Stimulated activated CD8-positive, alpha-beta memory T cell treated with anti-CD3 and anti-CD28 coated beads, Interleukin-15, amount 100 ng/mL, for 24 hours (primary cell): ENCODE results near the gene TMPO.
A peak's percentile ranks its signal among the peaks of the same experiment; 100 is the strongest.
"Not testable (repeated sequence)": the region's sequence is repeated elsewhere in the genome, so short reads cannot be mapped to it uniquely, and the experiment has no call there.

ENCODE experiments used
- DNase-seq: peaks from one replicate; pipeline ENCODE4 v3.0.0-alpha.2; 2020; ENCODE audit warnings: low read depth

TMPO gene

GRCh38 chr12:98515287-98516110 lies at the start of gene TMPO:
TMPO (plus strand) TSS chr12:98515590; CDS start chr12:98515868, 278 bp downstream.
- DNase-seq, result peak; percentile 91

GRCh38 chr12:98465950-98466602 lies 49.3 kb upstream of the TMPO start:
- DNase-seq, result no peak

- no peak for DNase-seq
Measured at GRCh38 chr12:98466640-98467400, 48.6 kb upstream of the TMPO start.

- no peak for DNase-seq
Measured at GRCh38 chr12:98469109-98469508, 46.3 kb upstream of the TMPO start.

GRCh38 chr12:98470469-98471082 lies 44.8 kb upstream of the TMPO start:
- DNase-seq, result no peak

GRCh38 chr12:98471085-98471484 lies 44.3 kb upstream of the TMPO start:
- no peak for DNase-seq

- DNase-seq, result no peak
Measured at GRCh38 chr12:98475565-98475908, 39.9 kb upstream of the TMPO start.

- DNase-seq, result no peak
Measured at GRCh38 chr12:98478606-98479005, 36.8 kb upstream of the TMPO start.

GRCh38 chr12:98483621-98484503 lies 31.5 kb upstream of the TMPO start:
- no peak for DNase-seq

- no peak for DNase-seq
Measured at GRCh38 chr12:98485792-98486340, 29.5 kb upstream of the TMPO start.

- DNase-seq, result not testable (repeated sequence)
Measured at GRCh38 chr12:98488416-98488815, 27.0 kb upstream of the TMPO start.

GRCh38 chr12:98489176-98489575 lies 26.2 kb upstream of the TMPO start:
- no peak for DNase-seq

GRCh38 chr12:98490501-98491453 lies 24.6 kb upstream of the TMPO start:
- peak; percentile 52 for DNase-seq

- DNase-seq, result no peak
Measured at GRCh38 chr12:98492580-98493140, 22.7 kb upstream of the TMPO start.

- not testable (repeated sequence) for DNase-seq
Measured at GRCh38 chr12:98501266-98501629, 14.1 kb upstream of the TMPO start.

GRCh38 chr12:98503342-98503591 lies 12.1 kb upstream of the TMPO start:
- peak; percentile 75 for DNase-seq

GRCh38 chr12:98503592-98504367 lies 11.6 kb upstream of the TMPO start:
- peak; percentile 95 for DNase-seq

- DNase-seq, result no peak
Measured at GRCh38 chr12:98504368-98504617, 11.1 kb upstream of the TMPO start.

GRCh38 chr12:98509063-98509462 lies 6.3 kb upstream of the TMPO start:
- DNase-seq, result no peak
